SU-DHL-6 (cell line): ENCODE results near the gene ASTN2.

Experiments
- H2AFZ ChIP-seq: fragments of 200-600 bp; sonication (generic); 2 replicates; pipeline ENCODE4 v1.6.1; 2014; ENCODE audit warnings: low read depth, mild to moderate bottlenecking, moderate library complexity, mixed read lengths, antibody characterized with exemption, low read length; ENCODE audit not compliant: severe bottlenecking
- H3F3A ChIP-seq: fragments of 200-600 bp; shearing (Covaris generic); 2 replicates; pipeline ENCODE4 v1.6.0; 2016; ENCODE audit warnings: antibody characterized with exemption, mild to moderate bottlenecking; ENCODE audit not compliant: insufficient read depth
- H3K27ac ChIP-seq: fragments of 200-600 bp; sonication (generic); 2 replicates; pipeline ENCODE4 v1.5.1; 2016; ENCODE audit warnings: low read depth, mild to moderate bottlenecking, low read length, moderate library complexity, mixed read lengths
- H3K27me3 ChIP-seq: fragments of 200-600 bp; sonication (generic), shearing (Covaris generic); 2 replicates; pipeline ENCODE4 v1.6.0; 2014; ENCODE audit warnings: mild to moderate bottlenecking, low read length
- H3K36me3 ChIP-seq: fragments of 200-600 bp; sonication (generic); 2 replicates; pipeline ENCODE4 v1.6.1; 2014; ENCODE audit warnings: mild to moderate bottlenecking, low read length, mixed read lengths
- H3K4me2 ChIP-seq: fragments of 300-600, 200-600 bp; shearing (Covaris generic), sonication (generic); 2 replicates; pipeline ENCODE4 v1.6.0; 2014; ENCODE audit warnings: low read length, low read depth, mild to moderate bottlenecking; ENCODE audit not compliant: poor library complexity, severe bottlenecking
- H3K4me3 ChIP-seq: fragments of 200-600 bp; sonication (generic); 2 replicates; pipeline ENCODE4 v1.5.1; 2014; ENCODE audit warnings: antibody characterized with exemption, low read length, mild to moderate bottlenecking, mixed read lengths; ENCODE audit not compliant: insufficient read depth, poor library complexity, severe bottlenecking
- H3K79me2 ChIP-seq: fragments of 200-600 bp; sonication (generic); 2 replicates; pipeline ENCODE4 v1.6.1; 2014; ENCODE audit warnings: mild to moderate bottlenecking, low read length, moderate library complexity; ENCODE audit not compliant: insufficient read depth
- H3K9ac ChIP-seq: fragments of 200-600 bp; sonication (generic); 2 replicates; pipeline ENCODE4 v1.7.0; 2014; ENCODE audit warnings: mild to moderate bottlenecking, low read length
- H3K9me2 ChIP-seq: fragments of 200-600 bp; sonication (generic); replicated peaks from 2 replicates; pipeline ENCODE4 v1.6.1; 2014; ENCODE audit warnings: low read length; ENCODE audit not compliant: insufficient read depth
- H3K9me3 ChIP-seq: fragments of 200-600 bp; sonication (generic); 2 replicates; pipeline ENCODE4 v1.6.1; 2014; ENCODE audit warnings: low read length, mixed read lengths; ENCODE audit not compliant: insufficient read depth
- H4K20me1 ChIP-seq: fragments of 200-600 bp; sonication (generic); 2 replicates; pipeline ENCODE4 v1.6.1; 2014; ENCODE audit warnings: low read depth, mild to moderate bottlenecking, antibody characterized with exemption, low read length, moderate library complexity, mixed read lengths
- EZH2phosphoT487 ChIP-seq: fragments of 200-600 bp; sonication (generic), shearing (Covaris generic); conservative IDR thresholded peaks from 2 replicates; pipeline ENCODE4 v1.6.1; 2018; ENCODE audit warnings: mild to moderate bottlenecking, antibody characterized with exemption, low read length, moderate library complexity, mixed read lengths
- TF ChIP-seq, protein P1 (sequence below): fragments of 200-600 bp; sonication (generic); IDR thresholded peaks from one replicate; pipeline ENCODE4 v1.5.1; 2017; ENCODE audit warnings: antibody characterized with exemption, mild to moderate bottlenecking, low read length, moderate library complexity; ENCODE audit not compliant: insufficient read depth, poor library complexity, severe bottlenecking

ASTN2 gene

DNA sequence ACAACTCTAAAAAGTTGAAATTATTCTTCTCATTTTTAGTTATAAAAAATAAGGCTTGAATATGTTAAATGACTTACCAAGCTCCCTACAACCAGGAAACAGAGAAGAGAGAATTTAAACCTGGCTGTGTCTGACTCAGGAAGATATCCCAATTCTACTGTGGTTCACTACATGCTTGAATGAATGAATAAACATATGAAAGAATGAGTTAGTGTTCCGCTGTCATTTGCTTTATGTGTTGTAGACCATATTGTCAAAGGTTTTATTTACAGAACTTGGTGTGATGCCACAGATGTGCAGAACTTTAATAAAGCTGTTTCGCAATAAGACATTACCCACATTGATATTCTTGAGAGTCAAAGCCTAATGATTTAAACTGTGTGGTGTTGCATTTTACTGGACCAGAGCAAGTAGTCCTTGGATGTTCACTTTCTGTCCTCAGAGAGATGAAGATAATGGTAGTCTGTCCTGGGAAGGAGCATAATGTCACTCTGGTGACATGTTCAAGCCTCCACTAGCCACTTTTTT, 414.6 kb downstream of the ASTN2 start:
- Histone ChIP-seq H2AFZ (no peak overlapping the region), H3K79me2 (no peaks in the 10 kb centered on the region), H3K9me3 (no peaks in the 10 kb centered on the region), H3K36me3 (no peaks in the 10 kb centered on the region), H3K27ac (no peak overlapping the region), H3F3A (no peaks in the 10 kb centered on the region), H3K9me2 (no peaks in the 10 kb centered on the region), H3K9ac (no peak overlapping the region), H4K20me1 (no peaks in the 10 kb centered on the region), H3K27me3 (no peaks in the 10 kb centered on the region), H3K4me2 (no peak overlapping the region), H3K4me3 (no peak overlapping the region)
- TF ChIP-seq, protein P1, sequence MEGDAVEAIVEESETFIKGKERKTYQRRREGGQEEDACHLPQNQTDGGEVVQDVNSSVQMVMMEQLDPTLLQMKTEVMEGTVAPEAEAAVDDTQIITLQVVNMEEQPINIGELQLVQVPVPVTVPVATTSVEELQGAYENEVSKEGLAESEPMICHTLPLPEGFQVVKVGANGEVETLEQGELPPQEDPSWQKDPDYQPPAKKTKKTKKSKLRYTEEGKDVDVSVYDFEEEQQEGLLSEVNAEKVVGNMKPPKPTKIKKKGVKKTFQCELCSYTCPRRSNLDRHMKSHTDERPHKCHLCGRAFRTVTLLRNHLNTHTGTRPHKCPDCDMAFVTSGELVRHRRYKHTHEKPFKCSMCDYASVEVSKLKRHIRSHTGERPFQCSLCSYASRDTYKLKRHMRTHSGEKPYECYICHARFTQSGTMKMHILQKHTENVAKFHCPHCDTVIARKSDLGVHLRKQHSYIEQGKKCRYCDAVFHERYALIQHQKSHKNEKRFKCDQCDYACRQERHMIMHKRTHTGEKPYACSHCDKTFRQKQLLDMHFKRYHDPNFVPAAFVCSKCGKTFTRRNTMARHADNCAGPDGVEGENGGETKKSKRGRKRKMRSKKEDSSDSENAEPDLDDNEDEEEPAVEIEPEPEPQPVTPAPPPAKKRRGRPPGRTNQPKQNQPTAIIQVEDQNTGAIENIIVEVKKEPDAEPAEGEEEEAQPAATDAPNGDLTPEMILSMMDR: no peak
- TF ChIP-seq EZH2phosphoT487: no peak

DNA sequence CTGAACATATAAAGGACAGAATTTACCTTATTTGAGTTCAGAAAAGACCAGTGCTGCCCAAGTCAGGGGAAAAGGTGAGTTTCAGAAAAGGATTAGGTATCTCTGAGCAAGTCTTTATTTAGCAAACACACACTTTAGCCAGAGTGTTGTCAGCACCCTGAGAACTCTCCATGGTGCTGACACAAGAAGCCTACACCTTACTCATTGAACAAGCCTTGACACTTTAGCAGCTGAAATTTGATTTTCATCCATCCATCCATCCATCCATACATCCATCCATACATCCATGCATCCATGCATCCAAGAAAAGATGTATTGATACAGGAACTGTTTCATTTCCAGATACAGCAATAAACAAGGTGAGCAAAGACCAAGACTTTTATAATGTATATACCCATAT, 416.6 kb downstream of the ASTN2 start:
- no peaks in the 10 kb centered on the region for H3F3A ChIP-seq
- no peaks in the 10 kb centered on the region for H3K27me3 ChIP-seq
- H4K20me1 ChIP-seq: no peaks in the 10 kb centered on the region
- H3K9me2 ChIP-seq: no peaks in the 10 kb centered on the region
- H3K4me2 ChIP-seq: no peak overlapping the region
- H3K79me2 ChIP-seq: no peaks in the 10 kb centered on the region
- H3K36me3 ChIP-seq: no peaks in the 10 kb centered on the region
- no peak overlapping the region for H3K27ac ChIP-seq
- no peak overlapping the region for H2AFZ ChIP-seq
- H3K4me3 ChIP-seq: no peak overlapping the region
- H3K9ac ChIP-seq: no peak overlapping the region
- H3K9me3 ChIP-seq: no peaks in the 10 kb centered on the region
- TF ChIP-seq, protein P1: no peak
- TF ChIP-seq EZH2phosphoT487: no peak

DNA sequence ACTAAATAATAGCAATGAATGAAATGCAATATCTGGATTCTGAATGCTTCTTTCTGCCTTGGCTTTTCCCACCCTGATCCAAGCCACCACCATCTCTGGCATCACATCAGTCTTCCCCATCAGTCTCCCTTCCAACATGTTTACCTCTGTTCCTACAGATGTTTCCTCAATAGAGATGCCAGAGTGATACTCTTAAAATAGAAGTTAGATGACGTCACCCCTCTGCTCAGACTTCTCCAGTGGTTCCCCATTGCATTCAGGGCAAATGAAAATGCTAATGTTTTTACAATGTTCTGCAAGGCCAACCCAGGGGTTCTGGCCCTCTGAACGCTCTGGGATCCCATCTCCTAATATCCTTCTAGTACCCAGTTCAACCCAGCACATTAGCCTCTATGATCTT, 422.0 kb downstream of the ASTN2 start:
- Histone ChIP-seq H3K27ac (no peak overlapping the region), H2AFZ (no peak overlapping the region), H3K4me2 (no peak overlapping the region), H3K4me3 (no peak overlapping the region), H4K20me1 (no peaks in the 10 kb centered on the region), H3K27me3 (no peaks in the 10 kb centered on the region), H3K9ac (no peak overlapping the region), H3K79me2 (no peaks in the 10 kb centered on the region), H3K9me3 (no peaks in the 10 kb centered on the region), H3K9me2 (no peaks in the 10 kb centered on the region), H3K36me3 (no peaks in the 10 kb centered on the region), H3F3A (no peaks in the 10 kb centered on the region)
- TF ChIP-seq EZH2phosphoT487: no peak
- TF ChIP-seq, protein P1: no peak

DNA sequence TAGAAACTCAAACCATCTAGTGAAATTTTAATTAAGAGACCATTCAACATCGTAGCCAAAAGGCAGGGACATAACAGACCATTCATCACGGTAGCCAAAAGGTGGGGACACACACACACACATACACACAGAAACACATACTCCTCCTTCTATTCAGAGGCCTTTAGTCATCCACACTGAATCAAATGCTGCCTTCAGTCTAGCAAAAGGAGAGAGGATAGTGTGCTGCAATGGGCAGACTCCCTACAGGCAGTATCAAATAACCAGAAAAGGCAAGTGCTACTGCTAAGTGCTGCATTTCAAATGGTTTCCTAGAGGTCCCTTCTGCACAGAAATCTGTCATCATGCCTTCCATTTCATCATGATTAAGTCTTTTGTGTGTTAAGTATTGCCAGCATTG, 423.8 kb downstream of the ASTN2 start:
- no peaks in the 10 kb centered on the region for H3K79me2 ChIP-seq
- no peak overlapping the region for H2AFZ ChIP-seq
- no peak overlapping the region for H3K4me2 ChIP-seq
- H3K9me3 ChIP-seq: no peaks in the 10 kb centered on the region
- no peaks in the 10 kb centered on the region for H4K20me1 ChIP-seq
- H3K27me3 ChIP-seq: no peaks in the 10 kb centered on the region
- TF ChIP-seq EZH2phosphoT487: no peak
- no peaks in the 10 kb centered on the region for H3K9me2 ChIP-seq
- no peaks in the 10 kb centered on the region for H3F3A ChIP-seq
- no peak overlapping the region for H3K27ac ChIP-seq
- H3K9ac ChIP-seq: no peak overlapping the region
- H3K36me3 ChIP-seq: no peaks in the 10 kb centered on the region
- H3K4me3 ChIP-seq: no peak overlapping the region
